Thyroid gland (tissue), 4 donors: Measurements from ENCODE around the gene PURB.

Source experiments
- CTCF ChIP-seq, 6 experiments: fragments of 200-600 bp in 3 of 6; fragments of 450-650 bp in 3 of 6; sonication (generic) in 3 of 6; IDR thresholded peaks; one replicate each; pipeline ENCODE4 v1.5.1; 2016 to 2019; ENCODE audit warnings: antibody characterized with exemption in 6 of 6, mild to moderate bottlenecking in 2 of 6, inconsistent platforms in 1 of 6, moderate library complexity in 1 of 6
- POLR2A ChIP-seq, 2 donors: fragments of 450-650 bp; IDR thresholded peaks; one replicate each; pipeline ENCODE4 v1.6.1; 2017; ENCODE audit warnings: antibody characterized with exemption in 2 of 2, mild to moderate bottlenecking in 2 of 2, moderate library complexity in 1 of 2

- TF ChIP-seq POLR2A (IDR thresholded peaks at IDR 0.05), result no peak
- TF ChIP-seq CTCF (IDR thresholded peaks at IDR 0.05), result no peak
Observed at GRCh38 chr7:44906965-44907364, 21.6 kb upstream of the PURB start.
